Memory B cell (primary cell): Measurements from ENCODE around the gene NAPSA.

Experiments used
- ATAC-seq: fragments of 150-1000 bp; cut with Tn5 transposase; 2 replicates; pipeline ENCODE4 v1.10.0; 2021; ENCODE audit warnings: low read depth, mild to moderate bottlenecking, moderate library complexity
- DNase-seq, 2 donors: peaks; one replicate each; pipeline ENCODE4 v3.0.0; 2022; ENCODE audit warnings: low spot score in 2 of 2
- H3K27ac Mint-ChIP-seq: one replicate; pipeline ENCODE4 v1.8.0; 2022; ENCODE audit warnings: mild to moderate bottlenecking, moderate library complexity, mixed read lengths
- H3K27me3 Mint-ChIP-seq: one replicate; pipeline ENCODE4 v1.8.0; 2022; ENCODE audit warnings: mixed read lengths
- H3K36me3 Mint-ChIP-seq: one replicate; pipeline ENCODE4 v1.8.0; 2022; ENCODE audit warnings: mild to moderate bottlenecking, mixed read lengths
- H3K4me1 Mint-ChIP-seq: one replicate; pipeline ENCODE4 v1.8.0; 2022; ENCODE audit warnings: mixed read lengths
- H3K4me3 Mint-ChIP-seq: one replicate; pipeline ENCODE4 v1.8.0; 2022; ENCODE audit warnings: mild to moderate bottlenecking, moderate library complexity, mixed read lengths
- H3K9me3 Mint-ChIP-seq: one replicate; pipeline ENCODE4 v1.8.0; 2022; ENCODE audit warnings: mixed read lengths

NAPSA gene

GRCh38 chr19:50379602-50380001 lies 14.2 kb upstream of the NAPSA start:
- Mint-ChIP-seq H3K4me3 (no peak overlapping the region), H3K27me3 (no peaks in the 10 kb centered on the region), H3K27ac (peak overlapping the region; percentile 36), H3K9me3 (no peaks in the 10 kb centered on the region), H3K4me1 (peaks cover 38% of the 10 kb centered on the region), H3K36me3 (peaks cover 29% of the 10 kb centered on the region)
- DNase-seq (no peak), ATAC-seq (no peak)

GRCh38 chr19:50378863-50379236 lies 13.4 kb upstream of the NAPSA start:
- Mint-ChIP-seq H3K27ac (peak overlapping the region; percentile 19), H3K4me1 (peaks cover 33% of the 10 kb centered on the region), H3K9me3 (no peaks in the 10 kb centered on the region), H3K27me3 (no peaks in the 10 kb centered on the region), H3K4me3 (no peak overlapping the region), H3K36me3 (peaks cover 29% of the 10 kb centered on the region)
- ATAC-seq: no peak
- no peak for DNase-seq

GRCh38 chr19:50378169-50378862 lies 12.9 kb upstream of the NAPSA start:
- Mint-ChIP-seq H3K9me3 (no peaks in the 10 kb centered on the region), H3K27me3 (no peaks in the 10 kb centered on the region), H3K4me3 (no peak overlapping the region), H3K4me1 (peaks cover 30% of the 10 kb centered on the region), H3K27ac (peak overlapping the region; percentile 100), H3K36me3 (peaks cover 29% of the 10 kb centered on the region)
- DNase-seq (no peak), ATAC-seq (no peak)

GRCh38 chr19:50377517-50377916 lies 12.1 kb upstream of the NAPSA start:
- Mint-ChIP-seq H3K4me3 (peak overlapping the region; percentile 54), H3K4me1 (peaks cover 28% of the 10 kb centered on the region), H3K27me3 (no peaks in the 10 kb centered on the region), H3K27ac (peak overlapping the region; percentile 100), H3K9me3 (no peaks in the 10 kb centered on the region), H3K36me3 (peaks cover 29% of the 10 kb centered on the region)
- ATAC-seq (no peak), DNase-seq (no peak)

- H3K27ac Mint-ChIP-seq: peak overlapping the region; percentile 100
- H3K36me3 Mint-ChIP-seq: peaks cover 29% of the 10 kb centered on the region
- H3K4me3 Mint-ChIP-seq: peak overlapping the region; percentile 96
- H3K9me3 Mint-ChIP-seq: no peaks in the 10 kb centered on the region
- ATAC-seq: peak; percentile 16
- H3K27me3 Mint-ChIP-seq: no peaks in the 10 kb centered on the region
- DNase-seq: peak in 1 of 2 donors; percentile 51
- H3K4me1 Mint-ChIP-seq: peaks cover 28% of the 10 kb centered on the region
These were observed 11.6 kb upstream of the NAPSA start for GRCh38 chr19:50377051-50377461.

- Mint-ChIP-seq H3K9me3 (no peaks in the 10 kb centered on the region), H3K36me3 (peaks cover 29% of the 10 kb centered on the region), H3K4me3 (peak within 1 kb of the TSS; percentile 96), H3K4me1 (peaks cover 28% of the 10 kb centered on the region), H3K27me3 (no peaks in the 10 kb centered on the region), H3K27ac (peak within 1 kb of the TSS; percentile 100)
- peak; percentile 84 for ATAC-seq
- DNase-seq: peak; percentile 92 to 94
These were observed 11.0 kb upstream of the NAPSA start, which contains the start of gene NR1H2 for GRCh38 chr19:50376166-50377050. Gene NR1H2, plus strand, starts transcription at chr19:50376457. Its CDS starts 1,149 bp downstream, at chr19:50377606.

GRCh38 chr19:50371914-50372475 lies 6.6 kb upstream of the NAPSA start:
- ATAC-seq (no peak), DNase-seq (no peak)
- Mint-ChIP-seq H3K4me1 (peaks cover 19% of the 10 kb centered on the region), H3K4me3 (no peak overlapping the region), H3K9me3 (no peaks in the 10 kb centered on the region), H3K27ac (no peak overlapping the region), H3K27me3 (no peaks in the 10 kb centered on the region), H3K36me3 (peaks cover 5% of the 10 kb centered on the region)

- peaks cover 24% of the 10 kb centered on the region for H3K4me1 Mint-ChIP-seq
- peak; percentile 72 for ATAC-seq
- peak overlapping the region; percentile 54 for H3K27ac Mint-ChIP-seq
- H3K9me3 Mint-ChIP-seq: no peaks in the 10 kb centered on the region
- H3K27me3 Mint-ChIP-seq: no peaks in the 10 kb centered on the region
- DNase-seq: peak; percentile 75 to 88
- H3K36me3 Mint-ChIP-seq: no peaks in the 10 kb centered on the region
- peak overlapping the region; percentile 89 for H3K4me3 Mint-ChIP-seq
These were observed 3.5 kb upstream of the NAPSA start for GRCh38 chr19:50368649-50369570.

GRCh38 chr19:50362656-50363424 lies 2.6 kb downstream of the NAPSA start:
- Mint-ChIP-seq H3K9me3 (peaks cover 2% of the 10 kb centered on the region), H3K4me3 (peak overlapping the region; percentile 50), H3K27ac (no peak overlapping the region), H3K36me3 (no peaks in the 10 kb centered on the region), H3K27me3 (no peaks in the 10 kb centered on the region), H3K4me1 (peaks cover 42% of the 10 kb centered on the region)
- DNase-seq (no peak), ATAC-seq (no peak)

GRCh38 chr19:50362030-50362412 lies 3.4 kb downstream of the NAPSA start:
- ATAC-seq (no peak), DNase-seq (no peak)
- H3K36me3 Mint-ChIP-seq: no peaks in the 10 kb centered on the region
- H3K4me3 Mint-ChIP-seq: no peak overlapping the region
- H3K27ac Mint-ChIP-seq: no peak overlapping the region
- H3K4me1 Mint-ChIP-seq: peaks cover 41% of the 10 kb centered on the region
- no peaks in the 10 kb centered on the region for H3K27me3 Mint-ChIP-seq
- peaks cover 2% of the 10 kb centered on the region for H3K9me3 Mint-ChIP-seq

GRCh38 chr19:50361290-50362029 lies 4.0 kb downstream of the NAPSA start:
- Mint-ChIP-seq H3K9me3 (peaks cover 2% of the 10 kb centered on the region), H3K27me3 (no peaks in the 10 kb centered on the region), H3K4me3 (no peak overlapping the region), H3K4me1 (peaks cover 44% of the 10 kb centered on the region), H3K36me3 (no peaks in the 10 kb centered on the region), H3K27ac (no peak overlapping the region)
- DNase-seq (no peak), ATAC-seq (no peak)

GRCh38 chr19:50359328-50359818 lies 6.1 kb downstream of the NAPSA start:
- Mint-ChIP-seq H3K27ac (peak overlapping the region; percentile 97), H3K4me1 (peaks cover 36% of the 10 kb centered on the region), H3K36me3 (no peaks in the 10 kb centered on the region), H3K4me3 (peak overlapping the region; percentile 93), H3K9me3 (peaks cover 2% of the 10 kb centered on the region), H3K27me3 (no peaks in the 10 kb centered on the region)
- ATAC-seq (no peak), DNase-seq (no peak)
